ACC112 (cell line): Measurements from ENCODE around the gene EMSY.

ENCODE experiments used
- H2AFZ ChIP-seq: fragments of 200-600 bp; sonication (generic); one replicate; pipeline ENCODE4 v1.6.0; 2017; ENCODE audit warnings: antibody characterized with exemption, low read length; ENCODE audit not compliant: unreplicated experiment
- H3K27ac ChIP-seq: fragments of 200-600 bp; sonication (generic); 2 replicates; pipeline ENCODE4 v1.5.1; 2014; ENCODE audit warnings: low read depth, mild to moderate bottlenecking, antibody characterized with exemption, low read length, moderate library complexity
- H3K27me3 ChIP-seq: fragments of 200-600 bp; sonication (generic); 2 replicates; pipeline ENCODE4 v1.6.1; 2014; ENCODE audit warnings: mild to moderate bottlenecking, antibody characterized with exemption, low read length, moderate library complexity, mixed read lengths; ENCODE audit not compliant: insufficient read depth
- H3K36me3 ChIP-seq: fragments of 200-600 bp; sonication (generic); 2 replicates; pipeline ENCODE4 v1.6.1; 2016; ENCODE audit warnings: mild to moderate bottlenecking, antibody characterized with exemption, low read length, moderate library complexity, mixed read lengths; ENCODE audit not compliant: insufficient read depth
- H3K4me1 ChIP-seq: fragments of 200-600 bp; sonication (generic); one replicate; pipeline ENCODE4 v1.6.1; 2016; ENCODE audit warnings: low read length, mixed read lengths; ENCODE audit not compliant: insufficient read depth, unreplicated experiment, control insufficient read depth
- H3K4me3 ChIP-seq: fragments of 200-600 bp; sonication (generic); 2 replicates; pipeline ENCODE4 v1.5.1; 2014; ENCODE audit warnings: mild to moderate bottlenecking, low read depth, low read length
- H3K79me2 ChIP-seq: fragments of 200-600 bp; sonication (generic); one replicate; pipeline ENCODE4 v1.6.0; 2016; ENCODE audit warnings: low read length; ENCODE audit not compliant: control insufficient read depth, unreplicated experiment, insufficient read depth

EMSY gene

DNA sequence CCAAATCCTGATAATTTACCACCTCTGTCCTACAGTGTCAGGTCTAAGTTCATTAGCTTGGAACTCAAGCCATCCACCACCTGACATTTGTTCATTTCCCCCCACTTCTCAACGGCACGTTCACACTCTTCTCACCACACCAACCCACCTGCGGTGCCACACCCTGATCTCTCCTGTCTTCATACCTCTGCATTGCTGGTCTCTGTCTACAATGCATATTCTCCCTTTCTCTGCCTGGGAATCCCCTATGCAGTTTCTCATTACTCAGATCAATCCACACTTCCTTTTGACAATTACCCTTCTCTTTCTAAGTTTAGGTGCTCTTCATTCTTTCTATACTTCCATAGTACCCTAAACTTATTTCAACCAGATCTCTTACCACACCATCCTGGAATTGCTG lies 20.4 kb upstream of the EMSY start:
- Histone ChIP-seq H3K27me3 (0 out of 2 replicates have a peak, but pooled peaks cover 4% of the 10 kb centered on the region), H3K4me3 (no peak overlapping the region), H2AFZ (no peak overlapping the region), H3K27ac (no peak overlapping the region), H3K4me1 (no peaks in the 10 kb centered on the region), H3K79me2 (no peaks in the 10 kb centered on the region), H3K36me3 (no peaks in the 10 kb centered on the region)

DNA sequence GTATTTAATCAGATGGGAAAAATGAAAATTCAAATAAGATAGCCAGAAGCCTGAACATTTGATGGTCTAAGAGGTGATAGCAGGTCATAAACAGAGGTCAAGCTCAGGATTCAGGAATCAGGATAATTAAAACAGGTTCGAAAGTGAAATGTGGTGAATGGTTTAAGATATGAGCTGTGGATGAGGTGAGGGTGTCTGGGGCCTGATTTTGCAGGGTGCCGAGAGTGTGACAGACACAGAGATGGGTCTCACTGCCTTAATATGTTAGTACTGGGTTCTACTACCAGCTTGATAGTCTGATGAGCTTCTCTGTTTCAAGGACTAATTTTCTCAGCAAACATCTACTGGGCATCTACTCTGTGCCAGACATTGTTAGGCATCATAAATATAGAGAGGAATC lies 19.9 kb upstream of the EMSY start:
- H3K36me3 ChIP-seq: no peaks in the 10 kb centered on the region
- H3K4me1 ChIP-seq: no peaks in the 10 kb centered on the region
- no peak overlapping the region for H3K4me3 ChIP-seq
- no peak overlapping the region for H2AFZ ChIP-seq
- 0 out of 2 replicates have a peak, but pooled peaks cover 4% of the 10 kb centered on the region for H3K27me3 ChIP-seq
- no peak overlapping the region for H3K27ac ChIP-seq
- H3K79me2 ChIP-seq: no peaks in the 10 kb centered on the region

DNA sequence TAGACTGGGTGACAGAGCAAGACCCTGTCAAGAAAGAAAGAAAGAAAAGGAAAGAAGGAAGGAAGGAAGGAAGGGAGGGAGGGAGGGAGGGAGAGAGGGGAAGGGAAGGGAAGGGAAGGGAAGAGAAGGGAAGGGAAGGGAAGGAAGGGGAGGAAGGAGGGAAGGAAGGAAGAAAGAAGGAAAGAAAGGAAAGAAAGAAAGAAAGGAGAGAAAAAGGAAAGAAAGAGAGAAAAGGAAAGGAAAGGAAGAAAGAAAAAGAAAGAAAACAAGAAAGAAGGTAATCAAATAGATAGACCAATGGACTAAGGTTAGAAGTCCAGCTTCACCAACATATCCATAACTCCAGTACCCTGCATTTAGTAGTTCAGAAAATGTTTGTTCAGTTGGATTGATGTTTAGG lies 18.2 kb upstream of the EMSY start:
- H3K27me3 ChIP-seq: 0 out of 2 replicates have a peak, but pooled peaks cover 4% of the 10 kb centered on the region
- H3K79me2 ChIP-seq: no peaks in the 10 kb centered on the region
- no peak overlapping the region for H2AFZ ChIP-seq
- no peak overlapping the region for H3K27ac ChIP-seq
- H3K4me3 ChIP-seq: no peak overlapping the region
- H3K36me3 ChIP-seq: no peaks in the 10 kb centered on the region
- no peaks in the 10 kb centered on the region for H3K4me1 ChIP-seq

DNA sequence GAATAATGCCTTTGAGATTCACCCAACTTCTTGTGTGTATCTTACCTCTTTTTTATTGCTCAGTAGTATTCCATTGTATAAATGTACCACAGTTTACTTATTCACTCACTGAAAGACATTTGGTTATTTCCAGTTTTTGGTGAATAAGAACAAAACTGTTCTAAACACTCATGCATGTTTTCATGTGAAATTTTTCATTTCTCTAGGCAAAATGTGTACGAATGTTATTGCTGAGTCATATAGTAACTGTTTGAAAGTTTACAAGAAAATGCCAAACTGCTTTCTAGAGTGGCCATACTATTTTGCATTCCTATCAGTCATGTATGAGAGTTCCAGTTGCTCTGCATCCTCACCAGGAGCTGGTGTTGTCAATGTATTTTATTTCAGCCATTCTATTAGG lies 8.8 kb upstream of the EMSY start:
- Histone ChIP-seq H3K27ac (no peak overlapping the region), H3K79me2 (no peaks in the 10 kb centered on the region), H2AFZ (no peak overlapping the region), H3K4me1 (no peaks in the 10 kb centered on the region), H3K27me3 (no peaks in the 10 kb centered on the region), H3K36me3 (no peaks in the 10 kb centered on the region), H3K4me3 (no peak overlapping the region)

DNA sequence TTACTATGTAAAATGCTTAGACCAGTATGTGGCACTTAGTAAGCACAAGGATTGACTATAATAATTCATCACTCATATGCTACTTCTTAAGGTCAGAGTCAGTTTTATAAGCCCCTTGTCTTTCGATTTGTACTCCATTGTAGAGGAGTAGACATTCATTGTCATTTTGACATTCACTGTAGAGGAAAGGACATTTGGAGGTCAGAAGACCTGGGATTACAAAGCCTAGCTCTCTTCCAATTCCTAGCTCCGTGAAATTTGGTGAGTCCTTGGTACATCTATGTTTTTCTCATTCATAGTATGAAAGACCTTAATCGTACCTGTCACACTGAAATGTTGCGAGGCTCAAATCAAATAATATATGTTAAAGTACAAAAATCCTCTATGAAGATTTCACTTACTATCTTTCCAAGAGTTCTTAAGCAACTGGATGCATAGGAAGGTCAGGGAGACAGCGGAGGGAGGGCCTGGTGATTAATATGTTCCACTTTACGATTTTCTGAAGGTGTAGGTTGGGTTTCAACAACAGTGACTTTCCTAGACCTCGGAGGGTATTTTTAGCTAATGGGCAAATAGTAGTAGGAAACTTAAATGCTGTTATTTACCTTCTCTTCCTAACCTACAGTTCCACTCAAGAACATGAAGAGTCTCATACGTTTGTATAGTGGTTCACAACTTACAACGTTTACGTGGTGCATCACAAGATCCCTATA lies 1.4 kb upstream of the EMSY start:
- H3K36me3 ChIP-seq: peaks cover 4% of the 10 kb centered on the region
- no peak overlapping the region for H2AFZ ChIP-seq
- H3K27me3 ChIP-seq: no peaks in the 10 kb centered on the region
- peak overlapping the region; percentile 82 for H3K4me3 ChIP-seq
- H3K79me2 ChIP-seq: peaks cover 43% of the 10 kb centered on the region
- peaks cover 13% of the 10 kb centered on the region for H3K4me1 ChIP-seq
- H3K27ac ChIP-seq: peak overlapping the region; percentile 80

DNA sequence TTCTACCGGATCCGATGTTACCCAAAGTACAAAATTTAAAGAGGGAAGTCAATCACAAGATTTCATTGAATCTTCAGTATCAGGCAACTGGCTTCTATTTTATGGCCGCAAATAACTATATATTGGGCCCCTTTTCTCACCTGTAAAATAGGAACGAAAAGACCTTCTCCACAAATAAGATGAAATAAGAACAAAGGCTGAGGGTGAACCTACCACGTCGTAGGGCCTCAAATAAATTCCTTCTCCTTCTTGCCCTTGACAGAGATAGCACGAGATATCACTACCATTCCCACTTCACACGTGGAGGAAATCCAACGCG lies 794 bp upstream of the EMSY start:
- H3K79me2 ChIP-seq: peaks cover 45% of the 10 kb centered on the region
- peaks cover 4% of the 10 kb centered on the region for H3K36me3 ChIP-seq
- H3K27ac ChIP-seq: peak overlapping the region; percentile 80
- no peaks in the 10 kb centered on the region for H3K27me3 ChIP-seq
- H2AFZ ChIP-seq: peak overlapping the region; percentile 8
- peak overlapping the region; percentile 82 for H3K4me3 ChIP-seq
- peaks cover 13% of the 10 kb centered on the region for H3K4me1 ChIP-seq

DNA sequence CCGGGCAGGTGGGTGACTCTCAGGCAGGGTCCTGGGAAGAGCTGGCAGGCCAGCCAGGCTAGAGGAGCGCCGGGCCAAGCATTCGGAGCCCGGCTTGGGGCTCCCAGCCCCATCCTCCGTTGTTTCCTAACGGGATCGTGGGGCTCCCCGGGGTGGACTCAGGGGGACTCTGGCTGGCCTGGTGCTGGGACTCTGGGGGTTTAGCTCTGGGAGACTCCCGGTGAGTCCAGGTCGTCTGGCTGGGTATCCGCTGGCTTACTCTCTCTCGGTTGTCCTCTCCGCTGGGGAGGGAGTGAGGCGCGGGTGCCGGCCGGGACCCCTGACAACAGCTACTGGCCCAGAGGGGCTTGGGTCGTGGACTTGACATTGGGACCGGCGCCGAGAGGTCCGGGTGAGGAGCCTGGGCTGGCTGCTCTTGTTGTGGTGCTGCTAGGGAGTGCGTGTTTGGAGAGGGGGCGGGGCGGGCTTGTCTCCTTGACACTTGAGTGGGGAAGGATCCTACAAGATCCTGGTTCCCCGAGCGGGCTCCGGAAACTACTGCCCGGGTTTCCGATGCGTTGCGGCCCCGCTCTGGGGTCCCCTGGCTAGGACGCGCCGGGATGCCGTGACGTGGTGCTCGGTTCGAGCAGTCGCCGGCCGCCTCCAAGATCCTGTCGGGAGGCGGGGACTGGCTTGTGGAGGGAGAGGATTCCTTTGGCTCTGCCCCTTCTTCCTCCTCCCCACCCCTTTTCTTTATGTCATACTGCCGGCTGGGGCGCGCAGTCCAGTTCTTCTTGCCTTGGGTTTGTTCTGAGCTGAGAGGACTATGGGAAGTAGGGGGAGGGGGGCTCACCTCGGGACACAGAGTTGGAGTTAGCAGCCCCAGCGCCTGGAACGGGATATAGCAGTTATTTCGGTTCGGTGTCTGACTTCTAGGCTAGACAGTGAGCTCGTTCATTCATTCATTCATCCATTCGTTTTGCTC lies 585 bp downstream of the EMSY start:
- Histone ChIP-seq H3K4me1 (peaks cover 13% of the 10 kb centered on the region), H3K79me2 (peaks cover 47% of the 10 kb centered on the region), H3K36me3 (peaks cover 4% of the 10 kb centered on the region), H3K27ac (peak overlapping the region; percentile 80), H3K4me3 (peak overlapping the region; percentile 82), H2AFZ (peak overlapping the region; percentile 77), H3K27me3 (no peaks in the 10 kb centered on the region)

DNA sequence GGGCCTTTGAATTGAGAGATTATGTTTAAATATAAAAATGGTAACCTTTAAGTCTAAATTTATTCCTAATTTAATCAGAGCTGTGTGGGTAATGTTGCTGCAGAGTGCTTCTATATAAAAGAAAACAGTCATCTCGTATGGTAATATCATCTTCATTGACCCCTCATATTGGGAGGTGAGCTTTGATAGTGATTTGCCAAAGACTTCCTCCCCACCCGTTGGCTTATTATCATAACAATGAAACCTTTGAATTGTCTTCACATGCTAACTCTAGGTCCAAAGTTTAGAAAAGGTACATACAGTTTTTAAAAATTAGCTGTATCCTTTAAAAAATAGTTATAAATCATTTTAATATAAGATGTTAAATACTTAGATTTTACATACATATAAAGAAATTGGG lies 3.7 kb downstream of the EMSY start:
- H3K4me3 ChIP-seq: no peak overlapping the region
- H3K36me3 ChIP-seq: peaks cover 8% of the 10 kb centered on the region
- no peak overlapping the region for H2AFZ ChIP-seq
- H3K79me2 ChIP-seq: peaks cover 33% of the 10 kb centered on the region
- H3K27ac ChIP-seq: no peak overlapping the region
- peaks cover 8% of the 10 kb centered on the region for H3K4me1 ChIP-seq
- H3K27me3 ChIP-seq: no peaks in the 10 kb centered on the region

DNA sequence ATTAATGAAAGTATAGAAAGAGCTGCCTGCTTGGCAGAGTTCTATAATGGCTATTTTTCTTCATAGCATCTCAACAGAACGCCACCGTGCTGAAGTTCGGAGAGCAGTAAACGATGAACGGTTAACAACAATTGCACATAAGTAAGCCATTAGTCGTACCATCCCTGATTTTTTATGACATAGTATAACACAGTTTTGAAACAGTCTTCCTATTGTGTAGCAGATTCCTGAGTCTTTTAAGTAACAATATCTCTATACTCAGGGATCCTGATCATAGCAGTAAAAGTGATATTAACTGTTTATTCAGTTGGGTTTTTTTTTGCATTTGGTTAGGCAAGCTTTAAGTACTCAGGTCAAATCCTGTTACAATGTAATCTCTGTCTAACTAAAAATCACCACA lies 8.4 kb downstream of the EMSY start:
- no peak overlapping the region for H3K4me3 ChIP-seq
- peaks cover 9% of the 10 kb centered on the region for H3K4me1 ChIP-seq
- no peak overlapping the region for H3K27ac ChIP-seq
- H3K36me3 ChIP-seq: peaks cover 9% of the 10 kb centered on the region
- no peaks in the 10 kb centered on the region for H3K27me3 ChIP-seq
- peaks cover 4% of the 10 kb centered on the region for H3K79me2 ChIP-seq
- H2AFZ ChIP-seq: no peak overlapping the region

DNA sequence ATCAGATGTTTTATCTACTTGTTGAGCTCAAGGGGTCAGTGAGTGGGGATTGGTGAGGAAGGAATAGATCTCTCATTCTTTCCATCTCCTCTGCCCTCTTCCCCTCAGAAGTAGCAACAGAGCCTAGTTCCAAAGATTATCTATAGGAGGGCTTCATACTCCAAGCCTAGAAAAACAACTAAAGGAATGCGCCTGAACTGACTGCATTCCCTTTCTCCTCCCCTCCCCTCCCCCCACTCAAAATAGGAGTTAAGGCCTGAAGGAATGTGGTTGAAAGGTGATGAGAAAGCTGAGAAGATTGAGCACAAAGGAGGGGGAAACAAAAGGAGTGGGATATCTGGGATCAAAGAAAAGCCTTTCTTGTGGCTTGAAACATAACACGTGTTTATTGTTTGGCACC lies 10.5 kb downstream of the EMSY start:
- Histone ChIP-seq H3K36me3 (peaks cover 23% of the 10 kb centered on the region), H3K4me1 (peaks cover 9% of the 10 kb centered on the region), H3K27me3 (no peaks in the 10 kb centered on the region), H2AFZ (no peak overlapping the region), H3K27ac (no peak overlapping the region), H3K4me3 (no peak overlapping the region), H3K79me2 (no peaks in the 10 kb centered on the region)

DNA sequence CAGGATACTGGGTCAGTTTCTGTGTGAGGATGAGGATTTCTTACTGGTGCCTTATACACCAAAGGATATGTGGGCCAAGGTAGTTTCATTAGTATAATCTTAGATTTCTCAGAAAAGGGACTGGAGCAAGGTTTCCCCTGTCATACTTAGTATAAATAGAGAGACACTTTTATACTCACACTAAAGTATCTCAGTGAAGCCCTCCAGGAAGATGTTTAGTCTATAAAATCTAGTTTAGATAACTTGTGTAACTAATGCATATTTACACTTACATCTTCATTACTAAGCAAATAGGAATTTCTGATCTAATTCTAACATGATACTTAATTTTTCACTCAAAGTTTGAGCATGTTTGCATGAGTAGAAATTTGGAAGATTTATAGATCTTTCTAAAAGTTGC lies 11.1 kb downstream of the EMSY start:
- Histone ChIP-seq H3K4me3 (no peak overlapping the region), H3K79me2 (no peaks in the 10 kb centered on the region), H3K4me1 (peaks cover 9% of the 10 kb centered on the region), H3K27ac (no peak overlapping the region), H2AFZ (no peak overlapping the region), H3K36me3 (peaks cover 23% of the 10 kb centered on the region), H3K27me3 (no peaks in the 10 kb centered on the region)
